Mesodermal cell (in vitro differentiated cells): ENCODE measurements around the gene NADK.

ENCODE experiments used
- H3K27ac ChIP-seq: 2 replicates; pipeline ENCODE4 v1.7.0; 2013; ENCODE audit warnings: mild to moderate bottlenecking, low read depth, low read length, moderate library complexity; ENCODE audit not compliant: severe bottlenecking
- H3K36me3 ChIP-seq: 2 replicates; pipeline ENCODE4 v1.7.1; 2013; ENCODE audit warnings: mild to moderate bottlenecking, low read length, moderate library complexity; ENCODE audit not compliant: control insufficient read depth, insufficient read depth
- H3K4me1 ChIP-seq: one replicate; pipeline ENCODE4 v1.7.1; 2013; ENCODE audit warnings: mild to moderate bottlenecking, low read length; ENCODE audit not compliant: insufficient read depth, control insufficient read depth, poor library complexity, severe bottlenecking
- H3K4me3 ChIP-seq: 2 replicates; pipeline ENCODE4 v1.7.0; 2013; ENCODE audit warnings: low read length, control low read depth, mild to moderate bottlenecking; ENCODE audit not compliant: insufficient read depth, poor library complexity, severe bottlenecking; ENCODE audit errors: extremely low read depth
- H3K9me3 ChIP-seq: 2 replicates; pipeline ENCODE4 v1.7.1; 2013; ENCODE audit warnings: mild to moderate bottlenecking, low read length, moderate library complexity; ENCODE audit not compliant: control insufficient read depth
- WGBS, 2 experiments: methylation state at CpG; one replicate each; pipeline ENCODE4 v1.1.5; 2013; ENCODE audit warnings: missing lambda C conversion rate in 2 of 2; ENCODE audit not compliant: insufficient coverage in 2 of 2; 5-methylcytosine and 5-hydroxymethylcytosine counted together

Gene NADK

GRCh38 chr1:1806890-1807289, 28.6 kb upstream of the NADK start:
- 96 to 100% methylated on average over 1 to 2 of the region's 2 CpGs for WGBS, 2 experiments
- Histone ChIP-seq H3K4me1 (no peaks in the 10 kb centered on the region), H3K27ac (no peak overlapping the region), H3K9me3 (no peaks in the 10 kb centered on the region), H3K4me3 (no peak overlapping the region), H3K36me3 (peaks cover 93% of the 10 kb centered on the region)

- 99 to 100% methylated on average over 7 to 8 of the region's 8 CpGs for WGBS, 2 experiments
These were observed 26.0 kb upstream of the NADK start for GRCh38 chr1:1804301-1804700.

GRCh38 chr1:1802871-1803270, 24.6 kb upstream of the NADK start:
- Histone ChIP-seq H3K36me3 (peaks cover 93% of the 10 kb centered on the region), H3K4me3 (no peak overlapping the region), H3K27ac (no peak overlapping the region), H3K9me3 (no peaks in the 10 kb centered on the region), H3K4me1 (peaks cover 3% of the 10 kb centered on the region)
- WGBS, 2 experiments = no CpG with 5 or more reads among the region's 1 CpG

More at GRCh38 chr1:1804301-1804700, 26.0 kb upstream of the NADK start:
- Histone ChIP-seq H3K9me3 (no peaks in the 10 kb centered on the region), H3K4me3 (no peak overlapping the region), H3K4me1 (peaks cover 3% of the 10 kb centered on the region), H3K27ac (no peak overlapping the region), H3K36me3 (peaks cover 94% of the 10 kb centered on the region)

- 98 to 100% methylated on average over 4 of the region's 5 CpGs for WGBS, 2 experiments
- Histone ChIP-seq H3K4me1 (peaks cover 3% of the 10 kb centered on the region), H3K4me3 (no peak overlapping the region), H3K9me3 (no peaks in the 10 kb centered on the region), H3K36me3 (peaks cover 96% of the 10 kb centered on the region), H3K27ac (no peak overlapping the region)
These were observed 21.4 kb upstream of the NADK start for GRCh38 chr1:1799716-1800115.

- no peaks in the 10 kb centered on the region for H3K9me3 ChIP-seq
- peaks cover 3% of the 10 kb centered on the region for H3K4me1 ChIP-seq
- peaks cover 97% of the 10 kb centered on the region for H3K36me3 ChIP-seq
- 89 to 95% methylated on average over 11 of the region's 11 CpGs for WGBS, 2 experiments
- no peak overlapping the region for H3K4me3 ChIP-seq
- no peak overlapping the region for H3K27ac ChIP-seq
These were observed 19.6 kb upstream of the NADK start for GRCh38 chr1:1797731-1798341.

- H3K27ac ChIP-seq = no peak overlapping the region
- H3K9me3 ChIP-seq = no peaks in the 10 kb centered on the region
- peaks cover 3% of the 10 kb centered on the region for H3K4me1 ChIP-seq
- H3K36me3 ChIP-seq = peaks cover 97% of the 10 kb centered on the region
- WGBS, 2 experiments = 94 to 100% methylated on average over 2 to 4 of the region's 5 CpGs
- H3K4me3 ChIP-seq = no peak overlapping the region
These were observed 18.2 kb upstream of the NADK start for GRCh38 chr1:1796466-1796865.

GRCh38 chr1:1794999-1795398, 16.7 kb upstream of the NADK start:
- Histone ChIP-seq H3K36me3 (peaks cover 94% of the 10 kb centered on the region), H3K4me1 (no peaks in the 10 kb centered on the region), H3K9me3 (no peaks in the 10 kb centered on the region), H3K27ac (no peak overlapping the region), H3K4me3 (no peak overlapping the region)
- WGBS, 2 experiments = 98 to 100% methylated on average over 5 to 9 of the region's 10 CpGs

- peaks cover 97% of the 10 kb centered on the region for H3K36me3 ChIP-seq
- H3K27ac ChIP-seq = no peak overlapping the region
- H3K4me1 ChIP-seq = no peaks in the 10 kb centered on the region
- WGBS, 2 experiments = 96 to 97% methylated on average over 8 to 10 of the region's 17 CpGs
- no peaks in the 10 kb centered on the region for H3K9me3 ChIP-seq
- no peak overlapping the region for H3K4me3 ChIP-seq
These were observed 15.4 kb upstream of the NADK start for GRCh38 chr1:1793481-1794244.

- no peak overlapping the region for H3K4me3 ChIP-seq
- peaks cover 91% of the 10 kb centered on the region for H3K36me3 ChIP-seq
- peaks cover 2% of the 10 kb centered on the region for H3K4me1 ChIP-seq
- WGBS, 2 experiments = 95 to 98% methylated on average over 19 to 25 of the region's 25 CpGs
- H3K9me3 ChIP-seq = no peaks in the 10 kb centered on the region
- H3K27ac ChIP-seq = no peak overlapping the region
These were observed 10.6 kb upstream of the NADK start for GRCh38 chr1:1788646-1789431.

- Histone ChIP-seq H3K4me1 (peaks cover 2% of the 10 kb centered on the region), H3K4me3 (no peak overlapping the region), H3K9me3 (no peaks in the 10 kb centered on the region), H3K27ac (no peak overlapping the region), H3K36me3 (peaks cover 89% of the 10 kb centered on the region)
- WGBS, 2 experiments = 92 to 97% methylated on average over 4 to 6 of the region's 7 CpGs
These were observed 9.9 kb upstream of the NADK start for GRCh38 chr1:1788136-1788535.
